A549 treated with CpdA at 1 μM for 4 hours (cell line): ENCODE results near the gene SOBP. TPM values are rescaled to one million over a fixed set of nuclear protein-coding genes. Genes with fewer than 3 reads are reported as not detected.

Experiments used
- total RNA-seq: library from RNA; stranded (reverse); fragments of 200-300 nt; extraction: Qiagen RNA extraction; gene quantifications from 5 replicates; pipeline ENCODE4 v1.2.3, GENCODE V29; 2022; ENCODE audit warnings: low read depth

The SOBP gene
- 0.93 to 1.2 TPM (median 1.1 TPM) in 5 replicates for total RNA-seq

GRCh38 chr6:107489636-107490565 is at the start of gene SOBP:
Gene SOBP (plus strand): TSS chr6:107490117. CDS start chr6:107490617, 500 bp downstream.

GRCh38 chr6:107459283-107460082 is 30.4 kb upstream of the SOBP start, which contains the start of gene PDSS2:
Gene PDSS2 (minus strand): TSS chr6:107459564. CDS start chr6:107459285, 279 bp downstream.

Other genes with a start within 250 kb of the SOBP start
- 5.2 to 6.9 TPM (median 6.0 TPM) in 5 replicates for gene PDSS2, start 30.6 kb upstream of the SOBP start, total RNA-seq